ENCODE measurements around the gene NRK. TPM values are rescaled to one million over a fixed set of nuclear protein-coding genes. Genes with fewer than 3 reads are reported as not detected.

The NRK gene
- total and polyA plus RNA-seq, 9 of the 15 experiments (the other 6 are each of a cell fraction or from before 2014, with no cell fraction given), result 0.07 TPM; not detected in 8

DNA sequence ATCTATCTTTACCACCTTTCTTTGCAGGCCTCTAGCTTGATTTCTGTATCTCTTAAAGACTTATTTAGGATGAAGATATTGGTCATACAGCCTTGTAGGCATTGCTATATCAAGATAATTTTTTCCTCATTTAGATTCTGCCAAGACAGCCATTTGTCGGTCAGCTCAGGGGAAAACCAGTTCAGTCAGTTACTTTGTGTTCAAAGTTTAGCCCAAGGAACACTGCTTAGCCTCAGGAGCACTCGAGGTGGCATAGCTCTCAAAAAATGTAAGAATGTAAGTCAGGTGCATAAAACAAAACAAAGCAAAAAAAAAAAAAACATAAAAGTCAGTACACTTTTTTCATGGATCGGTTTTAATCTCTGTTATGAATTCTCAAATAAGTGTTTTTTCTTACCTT lies 43.4 kb downstream of the NRK start:
- H3K4me1 ChIP-seq (replicated peaks in 1 of 2; ENCODE audit: control insufficient read depth in 2 of 2, insufficient read depth in 2 of 2, low read length in 2 of 2), result no peaks in the 10 kb centered on the region
- DNase-seq (ENCODE audit: extremely low read depth in 1 of 4, low spot score in 3 of 4), result no peak
- no peaks in the 10 kb centered on the region for H3K9me3 ChIP-seq (replicated peaks; ENCODE audit: control insufficient read depth, insufficient read depth, low read depth, low read length)
- no peaks in the 10 kb centered on the region for H3K79me2 ChIP-seq (ENCODE audit: control insufficient read depth, insufficient read depth, low read length)
- H3K4me3 ChIP-seq, result no peak overlapping the region
- no peak overlapping the region for H3K27ac ChIP-seq (ENCODE audit: extremely low read depth, low read depth, low read length)
- FAIRE-seq, result no peak
- no peak for ATAC-seq
- no peaks in the 10 kb centered on the region for H4K20me1 ChIP-seq (replicated peaks; ENCODE audit: control insufficient read depth, insufficient read depth, low read length)
- 0% methylated on average over 3 of the region's 3 CpGs for WGBS (ENCODE audit: insufficient coverage, low coverage, missing lambda C conversion rate)
- H3K9ac ChIP-seq (ENCODE audit: insufficient read depth in 1 of 2, low read depth in 2 of 2, low read length in 2 of 2), result no peak overlapping the region
- H2AFZ ChIP-seq (ENCODE audit: low read depth, low read length), result no peak overlapping the region
- CTCF ChIA-PET (ENCODE audit: low intra/inter-chr PET ratio), result no interaction called here
- no peak overlapping the region for H3K4me2 ChIP-seq (ENCODE audit: insufficient read depth, low read length)
- H3K36me3 ChIP-seq (ENCODE audit: control insufficient read depth, insufficient read depth, low read length), result no peaks in the 10 kb centered on the region
- no peaks in the 10 kb centered on the region for H3K9me1 ChIP-seq (ENCODE audit: control insufficient read depth, insufficient read depth, low read length)
- intact Hi-C loops (cut with micrococcal nuclease) (no loop called here), in situ Hi-C loops (cut with MboI) (no loop called here)
- BruUV-seq (replicated peaks), result no TSS peak
- H3K27me3 ChIP-seq (ENCODE audit: control insufficient read depth in 2 of 2, insufficient read depth in 2 of 2, low read length in 2 of 2), result no peaks in the 10 kb centered on the region
- TF ChIP-seq DDX20 (tag; IDR thresholded peaks at IDR 0.05; ENCODE audit: low read depth), result no peak
- no peak for TF ChIP-seq GABPA (tag; conservative IDR thresholded peaks at IDR 0.05; ENCODE audit: low read depth)
- no peak for TF ChIP-seq TCFL5 (CRISPR knock-in tag; conservative IDR thresholded peaks at IDR 0.05)
- TF ChIP-seq HDAC2 (IDR thresholded peaks at IDR 0.05), result no peak
- no peak for TF ChIP-seq ZNF764 (CRISPR knock-in tag; IDR thresholded peaks at IDR 0.05; ENCODE audit: low read depth)
- TF ChIP-seq SUPT5H (IDR thresholded peaks at IDR 0.05), result no peak
- TF ChIP-seq ZFP91 (CRISPR knock-in tag; IDR thresholded peaks at IDR 0.05), result no peak
- no peak for TF ChIP-seq CBX5 (IDR thresholded peaks at IDR 0.05; ENCODE audit: borderline replicate concordance, low read depth)
- TF ChIP-seq ZNF124 (CRISPR knock-in tag; IDR thresholded peaks at IDR 0.05), result no peak
- TF ChIP-seq ZNF551 (CRISPR knock-in tag; IDR thresholded peaks at IDR 0.05), result no peak
- TF ChIP-seq BRF1 (IDR thresholded peaks at IDR 0.05; ENCODE audit: borderline replicate concordance, extremely low read depth, insufficient read length), result no peak
- TF ChIP-seq BRF2 (IDR thresholded peaks at IDR 0.05; ENCODE audit: borderline replicate concordance, insufficient read depth, insufficient read length), result no peak
- TF ChIP-seq MECOM (CRISPR knock-in tag; IDR thresholded peaks at IDR 0.05), result no peak
- POLR2A ChIA-PET, result no interaction called here

Data from K562 (cell line).